VCaP (cell line): ENCODE measurements around the gene TAF1B.
A peak's percentile ranks its signal among the peaks of the same experiment; 100 is the strongest.

Source experiments
- H3K27ac ChIP-seq: fragments of 450-650 bp; 2 replicates; pipeline ENCODE4 v1.5.1; 2017
- TF ChIP-seq, protein P1 (sequence below): fragments of 450-650 bp; conservative IDR thresholded peaks from 2 replicates; pipeline ENCODE4 v1.5.1; 2017; ENCODE audit warnings: mild to moderate bottlenecking, moderate library complexity

TAF1B gene

DNA sequence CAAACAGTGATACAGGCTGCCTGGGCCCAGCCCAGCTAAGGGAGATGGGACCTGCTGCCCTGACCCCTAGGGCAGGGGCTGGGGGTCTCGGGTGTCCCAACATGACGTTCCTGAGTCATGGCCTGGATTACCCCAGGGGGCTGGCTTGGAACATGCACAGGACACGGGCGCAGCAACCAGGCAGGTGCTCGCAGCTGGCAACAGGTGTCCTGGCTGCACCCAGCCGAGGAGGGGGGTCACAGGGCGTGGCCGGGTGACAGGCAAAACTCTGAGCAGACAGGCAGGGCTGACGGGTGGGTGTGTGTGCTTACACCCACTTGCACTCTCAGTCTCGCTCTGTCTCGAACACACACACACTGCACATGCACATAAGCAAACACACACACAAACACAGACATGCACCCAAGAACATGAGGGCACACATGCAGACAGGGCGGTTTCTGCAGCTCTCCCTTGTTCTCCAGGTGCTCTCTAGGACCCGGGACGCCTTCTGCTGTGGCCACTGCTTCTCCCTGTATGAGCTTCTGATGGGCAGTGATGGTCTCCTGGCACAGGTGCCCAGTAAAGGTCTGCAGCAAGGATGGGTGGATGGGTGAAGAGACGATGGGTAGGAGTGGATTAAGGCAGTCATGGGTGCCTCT is 33.7 kb upstream of the TAF1B start:
- peak overlapping the region; percentile 81 for H3K27ac ChIP-seq
- TF ChIP-seq, protein P1, sequence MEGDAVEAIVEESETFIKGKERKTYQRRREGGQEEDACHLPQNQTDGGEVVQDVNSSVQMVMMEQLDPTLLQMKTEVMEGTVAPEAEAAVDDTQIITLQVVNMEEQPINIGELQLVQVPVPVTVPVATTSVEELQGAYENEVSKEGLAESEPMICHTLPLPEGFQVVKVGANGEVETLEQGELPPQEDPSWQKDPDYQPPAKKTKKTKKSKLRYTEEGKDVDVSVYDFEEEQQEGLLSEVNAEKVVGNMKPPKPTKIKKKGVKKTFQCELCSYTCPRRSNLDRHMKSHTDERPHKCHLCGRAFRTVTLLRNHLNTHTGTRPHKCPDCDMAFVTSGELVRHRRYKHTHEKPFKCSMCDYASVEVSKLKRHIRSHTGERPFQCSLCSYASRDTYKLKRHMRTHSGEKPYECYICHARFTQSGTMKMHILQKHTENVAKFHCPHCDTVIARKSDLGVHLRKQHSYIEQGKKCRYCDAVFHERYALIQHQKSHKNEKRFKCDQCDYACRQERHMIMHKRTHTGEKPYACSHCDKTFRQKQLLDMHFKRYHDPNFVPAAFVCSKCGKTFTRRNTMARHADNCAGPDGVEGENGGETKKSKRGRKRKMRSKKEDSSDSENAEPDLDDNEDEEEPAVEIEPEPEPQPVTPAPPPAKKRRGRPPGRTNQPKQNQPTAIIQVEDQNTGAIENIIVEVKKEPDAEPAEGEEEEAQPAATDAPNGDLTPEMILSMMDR, result no peak

- no peak overlapping the region for H3K27ac ChIP-seq
- TF ChIP-seq, protein P1, result no peak
Observed at GRCh38 chr2:9811216-9811615, 32.1 kb upstream of the TAF1B start.

- no peak overlapping the region for H3K27ac ChIP-seq
- TF ChIP-seq, protein P1, result no peak
Observed at GRCh38 chr2:9811679-9812511, 31.4 kb upstream of the TAF1B start.

GRCh38 chr2:9812945-9813311 is 30.3 kb upstream of the TAF1B start:
- TF ChIP-seq, protein P1, result no peak
- H3K27ac ChIP-seq, result no peak overlapping the region

GRCh38 chr2:9813312-9814128 is 29.8 kb upstream of the TAF1B start:
- TF ChIP-seq, protein P1, result peak; percentile 88
- no peak overlapping the region for H3K27ac ChIP-seq

DNA sequence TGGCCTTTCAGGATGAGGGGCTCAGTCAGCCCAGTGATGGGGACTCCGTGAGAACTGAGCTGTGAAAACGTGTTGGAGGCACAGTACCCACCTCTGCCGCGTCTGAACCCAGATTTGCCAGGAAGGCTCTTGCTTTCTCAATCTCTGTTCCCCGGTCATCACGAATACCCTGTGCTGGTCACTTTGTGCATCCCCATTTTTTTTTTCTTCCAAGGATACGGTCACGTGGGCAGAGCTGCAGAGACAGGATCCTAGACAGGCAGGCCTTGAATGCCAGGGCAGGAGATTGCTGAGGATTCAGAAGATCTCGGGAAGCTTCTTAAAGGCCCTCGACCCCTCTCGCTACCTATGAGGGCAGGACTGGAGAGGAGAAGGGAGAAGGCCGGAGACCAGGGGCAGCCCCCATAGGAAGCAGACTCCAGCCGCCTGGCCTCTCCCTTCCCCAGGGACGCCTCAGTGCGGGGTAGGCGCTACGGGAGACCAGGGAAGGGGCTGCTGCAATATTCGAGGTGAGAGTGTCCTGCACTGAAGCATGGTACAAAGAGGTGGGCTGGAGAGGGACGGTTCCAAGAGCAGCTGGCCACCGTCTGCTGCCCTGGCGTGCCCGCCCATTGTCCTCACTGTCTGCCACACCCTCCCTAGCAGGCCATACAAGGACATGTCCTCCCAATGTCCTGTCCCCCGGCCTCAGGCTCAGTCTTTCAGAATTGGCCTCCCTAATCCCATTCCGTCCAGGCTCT is 29.0 kb upstream of the TAF1B start:
- no peak overlapping the region for H3K27ac ChIP-seq
- TF ChIP-seq, protein P1, result peak; percentile 34

- TF ChIP-seq, protein P1, result no peak
- no peak overlapping the region for H3K27ac ChIP-seq
Observed at GRCh38 chr2:9815076-9815475, 28.2 kb upstream of the TAF1B start.
